Endometrial microvascular endothelial cells (primary cell): Measurements from ENCODE around the gene CCDC89. TPM values are rescaled to one million over a fixed set of nuclear protein-coding genes. Genes with fewer than 3 reads are reported as not detected.
"Not testable (repeated sequence)": the region's sequence is repeated elsewhere in the genome, so short reads cannot be mapped to it uniquely, and the experiment has no call there.

Experiments used
- in situ Hi-C: cut with HindIII; loops from 2 replicates; pipeline ENCODE4 v1.10.0; 2017; ENCODE audit warnings: low sequenced_read_pairs, low pct_unique_long_range_greater_than_20kb; ENCODE audit errors: inconsistent ontology term
- total RNA-seq: library from RNA; depleted of rRNA; stranded (reverse); fragments of >200 nt; gene quantifications from one replicate; pipeline ENCODE4 v1.2.3, GENCODE V29; 2015; ENCODE audit errors: inconsistent ontology term

CCDC89 gene
- total RNA-seq, 1 donor from 2014 or later = 0.46 TPM

- in situ Hi-C loops = loop anchor here (25.0 kb wide), 1 partner anchor 115 kb away; the partner anchor contains the start of gene SYTL2
Measured at GRCh38 chr11:85697747-85698146, 11.8 kb upstream of the CCDC89 start.

GRCh38 chr11:85695546-85695945, 9.6 kb upstream of the CCDC89 start:
- in situ Hi-C loops = loop anchor here (25.0 kb wide), 1 partner anchor 117 kb away; the partner anchor contains the start of gene SYTL2

GRCh38 chr11:85694385-85694980, 8.5 kb upstream of the CCDC89 start:
- in situ Hi-C loops = loop anchor here (25.0 kb wide), 1 partner anchor 118 kb away; the partner anchor contains the start of gene SYTL2

GRCh38 chr11:85685125-85685819, 723 bp downstream of the CCDC89 start:
- in situ Hi-C loops = loop anchor here (25.0 kb wide), 1 partner anchor 127 kb away; the partner anchor contains the start of gene SYTL2

- in situ Hi-C loops = loop anchor here (25.0 kb wide), 1 partner anchor 130 kb away; the partner anchor contains the start of gene SYTL2
Measured at GRCh38 chr11:85682330-85683305, 3.4 kb downstream of the CCDC89 start.

- in situ Hi-C loops = loop anchor here (25.0 kb wide), 1 partner anchor 131 kb away; the partner anchor contains the start of gene SYTL2
Measured at GRCh38 chr11:85680897-85681296, 5.1 kb downstream of the CCDC89 start.

GRCh38 chr11:85679576-85679975, 6.4 kb downstream of the CCDC89 start:
- in situ Hi-C loops = loop anchor here (25.0 kb wide), 1 partner anchor 133 kb away; the partner anchor contains the start of gene SYTL2

GRCh38 chr11:85673393-85673792, 12.6 kb downstream of the CCDC89 start:
- in situ Hi-C loops = no loop called here

GRCh38 chr11:85672105-85672902, 13.7 kb downstream of the CCDC89 start:
- in situ Hi-C loops = no loop called here

- in situ Hi-C loops = not testable (repeated sequence)
Measured at GRCh38 chr11:85670949-85671663, 14.9 kb downstream of the CCDC89 start.

- in situ Hi-C loops = no loop called here
Measured at GRCh38 chr11:85668157-85668556, 17.8 kb downstream of the CCDC89 start.

GRCh38 chr11:85666687-85667086, 19.3 kb downstream of the CCDC89 start:
- in situ Hi-C loops = no loop called here

- in situ Hi-C loops = no loop called here
Measured at GRCh38 chr11:85665733-85666132, 20.3 kb downstream of the CCDC89 start.

- in situ Hi-C loops = no loop called here
Measured at GRCh38 chr11:85664615-85665481, 21.1 kb downstream of the CCDC89 start, which contains the start of gene CREBZF. CREBZF (minus strand) TSS chr11:85665129; CDS start chr11:85664875, 254 bp downstream.

GRCh38 chr11:85663753-85664614, 22.0 kb downstream of the CCDC89 start:
- in situ Hi-C loops = no loop called here
